HG03135 (cell line): ENCODE data around the gene KRTAP1-3.
"Not testable (repeated sequence)": the region's sequence is repeated elsewhere in the genome, so short reads cannot be mapped to it uniquely, and the experiment has no call there.

ENCODE experiments used
- ATAC-seq: cut with Tn5 transposase; IDR thresholded peaks from one replicate; pipeline ENCODE4 v1.9.1; 2021; ENCODE audit warnings: mild to moderate bottlenecking, moderate library complexity; ENCODE audit not compliant: unreplicated experiment

KRTAP1-3 gene

GRCh38 chr17:41054556-41054955 lies 19.9 kb upstream of the KRTAP1-3 start:
- not testable (repeated sequence) for ATAC-seq

DNA sequence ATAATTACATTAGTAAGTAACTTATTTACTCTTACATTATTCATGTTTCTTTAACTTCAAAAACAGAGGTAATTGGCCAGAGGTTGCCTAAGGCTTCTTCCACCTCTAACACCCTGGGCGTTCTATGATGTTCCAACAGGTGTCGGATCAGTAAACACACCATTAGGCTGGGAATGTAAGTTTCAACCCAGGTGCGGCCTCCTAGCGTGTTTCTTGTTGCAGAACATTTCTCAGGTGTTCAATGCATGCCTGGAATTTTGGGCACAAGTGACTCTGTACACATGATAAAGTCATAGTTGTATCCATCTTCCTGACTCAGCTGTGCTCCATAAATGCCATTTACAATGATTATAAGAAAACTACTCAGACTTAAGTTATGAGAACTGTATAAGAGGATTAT lies 19.4 kb upstream of the KRTAP1-3 start:
- no peak for ATAC-seq

- ATAC-seq, result no peak
These were observed 17.9 kb upstream of the KRTAP1-3 start for GRCh38 chr17:41052566-41052965.

- ATAC-seq, result no peak
These were observed 14.4 kb upstream of the KRTAP1-3 start for GRCh38 chr17:41049110-41049509.

DNA sequence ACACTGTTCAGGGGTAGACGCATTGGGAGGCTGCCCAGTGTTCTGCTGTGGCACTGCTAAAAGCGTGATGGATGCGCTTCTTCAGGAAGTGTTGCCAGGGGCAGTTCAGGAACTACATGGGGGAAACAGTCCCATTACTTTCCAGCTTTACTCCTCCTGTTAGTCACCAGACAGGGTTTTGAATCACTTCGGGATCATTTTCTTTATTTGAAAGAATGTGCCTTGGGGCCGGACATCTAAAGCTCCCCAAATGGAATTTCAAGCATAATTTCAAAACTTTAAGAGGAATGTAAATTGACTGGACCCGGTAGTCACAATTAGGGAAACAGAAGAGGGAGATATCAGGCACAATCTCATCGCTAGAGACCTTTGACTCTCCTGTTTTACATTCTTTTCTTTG lies 13.8 kb upstream of the KRTAP1-3 start:
- no peak for ATAC-seq

GRCh38 chr17:41046735-41047465 lies 12.2 kb upstream of the KRTAP1-3 start, which contains the start of gene KRTAP2-1:
TSS of gene KRTAP2-1 (minus strand) at chr17:41047316. CDS start at chr17:41047267, 49 bp downstream.
- not testable (repeated sequence) for ATAC-seq

- no peak for ATAC-seq
These were observed 8.3 kb upstream of the KRTAP1-3 start for GRCh38 chr17:41042953-41043352.

DNA sequence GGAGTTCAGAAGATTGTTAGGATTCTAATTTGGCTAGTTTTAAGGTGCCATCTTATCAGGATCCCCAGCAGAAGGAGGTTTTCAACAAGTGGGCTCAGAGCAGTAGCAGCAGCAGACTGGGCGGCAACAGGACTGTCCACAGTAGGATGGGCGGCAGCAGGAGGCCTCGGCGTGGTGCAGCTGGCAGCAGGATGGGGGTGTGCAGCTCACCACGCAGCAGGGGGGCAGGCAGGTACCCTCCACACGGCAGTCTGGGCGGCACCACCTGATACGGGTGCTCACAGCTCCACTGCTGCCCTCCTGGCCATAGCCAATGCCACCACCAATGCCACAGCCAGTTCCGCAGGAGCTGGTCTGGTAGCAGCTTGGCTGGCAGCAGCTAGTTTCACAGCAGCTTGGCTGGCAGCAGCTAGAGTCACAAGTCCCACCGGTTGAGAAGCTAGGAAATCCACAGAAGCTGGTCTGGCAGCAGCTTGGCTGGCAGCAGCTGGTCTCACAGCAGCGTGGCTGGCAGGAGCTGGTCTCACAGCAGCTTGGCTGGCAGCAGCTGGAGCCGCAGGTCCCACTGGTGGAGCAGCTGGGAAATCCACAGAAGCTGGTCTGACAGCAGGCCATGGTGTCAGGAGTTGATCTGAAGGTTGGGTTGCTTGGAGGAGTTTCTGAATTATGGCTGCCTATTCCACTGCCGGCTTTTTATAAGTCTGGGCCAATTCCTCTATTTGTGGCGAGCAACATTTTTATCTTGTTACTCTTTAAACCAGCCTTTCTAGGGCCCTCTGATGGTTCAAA lies 6.3 kb upstream of the KRTAP1-3 start, which contains the start of gene KRTAP1-1:
Gene KRTAP1-1 (minus strand): TSS at position 668 of the 789 bp plus-strand sequence. CDS start 53 bp downstream, at position 615.
- ATAC-seq, result not testable (repeated sequence)

- ATAC-seq, result no peak
These were observed 3.2 kb upstream of the KRTAP1-3 start for GRCh38 chr17:41037853-41038350.

DNA sequence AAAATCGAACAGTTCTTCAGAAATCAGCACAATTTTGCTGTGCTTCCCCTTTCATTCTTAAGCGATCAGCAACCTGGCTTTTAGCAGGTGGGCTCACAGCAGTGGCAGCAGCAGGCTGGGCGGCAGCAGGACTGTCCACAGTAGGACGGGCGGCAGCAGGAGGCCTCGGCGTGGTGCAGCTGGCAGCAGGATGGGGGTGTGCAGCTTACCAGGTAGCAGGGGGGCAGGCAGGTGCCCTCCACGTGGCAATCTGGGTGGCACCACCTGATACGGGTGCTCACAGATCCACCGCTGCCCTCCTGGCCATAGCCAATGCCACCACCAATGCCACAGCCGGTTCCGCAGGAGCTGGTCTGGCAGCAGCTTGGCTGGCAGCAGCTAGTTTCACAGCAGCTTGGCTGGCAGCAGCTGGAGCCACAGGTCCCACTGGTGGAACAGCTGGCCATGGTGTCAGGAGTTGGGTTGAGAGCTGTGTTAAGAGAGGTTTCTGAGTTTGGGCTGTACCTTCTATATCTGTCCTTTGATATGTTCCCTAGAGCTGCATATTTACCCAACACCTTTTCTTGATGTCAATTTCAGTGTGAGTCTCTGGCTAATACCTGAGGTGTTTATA lies 4.9 kb downstream of the KRTAP1-3 start, which contains the start of gene KRTAP1-4:
Gene KRTAP1-4 (minus strand): TSS at position 563 of the 613 bp plus-strand sequence. CDS start 117 bp downstream, at position 446.
- ATAC-seq, result no peak

DNA sequence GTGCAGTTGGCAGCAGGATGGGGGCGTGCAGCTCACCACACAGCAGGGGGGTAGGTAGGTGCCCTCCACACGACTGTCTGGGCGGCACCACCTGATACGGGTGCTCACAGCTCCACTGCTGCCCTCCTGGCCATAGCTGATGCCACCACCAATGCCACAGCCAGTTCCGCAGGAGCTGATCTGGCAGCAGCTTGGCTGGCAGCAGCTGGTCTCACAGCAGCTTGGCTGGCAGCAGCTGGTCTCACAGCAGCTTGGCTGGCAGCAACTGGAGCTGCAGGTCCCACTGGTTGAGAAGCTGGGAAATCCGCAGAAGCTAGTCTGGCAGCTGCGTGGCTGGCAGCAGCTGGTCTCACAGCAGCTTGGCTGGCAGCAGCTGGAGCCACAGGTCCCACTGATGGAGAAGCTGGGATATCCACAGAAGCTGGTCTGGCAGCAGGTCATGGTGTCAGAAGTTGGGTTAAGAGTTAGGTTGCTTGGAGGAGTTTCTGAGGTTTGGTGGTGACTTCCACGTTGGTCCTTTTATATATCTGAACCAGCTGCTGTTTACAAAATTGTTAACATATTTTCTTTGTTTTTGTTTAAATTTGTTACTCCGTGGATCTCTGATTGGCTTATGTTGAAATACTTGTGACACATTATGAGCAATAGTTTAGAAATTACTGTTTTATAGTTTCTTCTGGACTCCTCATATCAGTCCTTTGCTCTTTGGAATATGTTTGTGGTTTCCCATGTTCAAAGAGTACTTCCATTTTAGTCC lies 7.8 kb downstream of the KRTAP1-3 start, which contains the start of gene KRTAP1-5:
Gene KRTAP1-5 (minus strand): TSS at position 494 of the 757 bp plus-strand sequence. CDS start 53 bp downstream, at position 441.
- ATAC-seq, result no peak

- ATAC-seq, result no peak
These were observed 10.0 kb downstream of the KRTAP1-3 start for GRCh38 chr17:41024697-41025096.

DNA sequence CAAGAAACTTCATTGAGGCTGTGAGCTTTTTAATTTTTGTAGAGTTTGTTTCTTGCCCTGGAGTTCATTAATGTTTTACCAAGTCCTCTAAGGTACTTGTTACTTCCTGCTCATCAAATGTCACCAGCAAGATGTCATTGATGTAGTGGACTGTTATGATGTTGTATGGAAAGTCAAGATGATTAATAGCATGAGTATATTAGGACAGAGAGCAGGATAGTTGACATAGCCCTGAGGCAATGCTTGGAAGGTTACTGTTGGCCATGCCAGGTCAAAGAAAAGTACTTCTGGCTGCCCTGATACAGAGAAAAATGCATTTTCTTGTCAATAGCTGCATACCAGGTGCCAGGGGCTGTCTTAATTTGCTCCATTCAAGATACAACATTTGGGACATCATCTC lies 14.3 kb downstream of the KRTAP1-3 start:
- ATAC-seq, result no peak

GRCh38 chr17:41019415-41019814 lies 15.3 kb downstream of the KRTAP1-3 start:
- ATAC-seq, result no peak

DNA sequence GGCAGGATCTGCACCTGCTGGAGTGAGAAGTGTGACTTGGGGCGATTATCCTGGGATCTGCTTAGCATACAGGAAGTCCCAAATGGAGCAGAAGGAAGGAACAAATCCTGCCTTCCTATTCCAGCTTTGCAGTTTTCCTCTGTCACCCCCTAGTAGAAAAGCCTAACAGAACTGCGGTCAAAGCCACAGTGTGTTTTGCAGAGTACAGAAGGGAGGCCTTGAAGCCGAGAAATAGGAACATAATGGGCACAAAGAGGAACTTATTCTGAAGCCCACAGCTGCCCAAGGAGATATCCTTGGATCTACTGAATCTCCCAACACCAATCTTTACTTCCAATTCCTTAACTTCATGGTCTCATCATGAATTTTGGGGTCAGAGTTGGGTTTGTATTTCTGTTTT lies 16.1 kb downstream of the KRTAP1-3 start:
- ATAC-seq, result no peak

- no peak for ATAC-seq
These were observed 18.0 kb downstream of the KRTAP1-3 start for GRCh38 chr17:41016578-41017215.

GRCh38 chr17:41015454-41015853 lies 19.2 kb downstream of the KRTAP1-3 start:
- no peak for ATAC-seq

GRCh38 chr17:41013606-41014005 lies 21.1 kb downstream of the KRTAP1-3 start:
- no peak for ATAC-seq

GRCh38 chr17:41013181-41013580 lies 21.5 kb downstream of the KRTAP1-3 start:
- ATAC-seq, result no peak
